GM21576 (cell line): Measurements from ENCODE around the gene ZMIZ1.
A peak's percentile ranks its signal among the peaks of the same experiment; 100 is the strongest.

Source experiments
- ATAC-seq: cut with Tn5 transposase; IDR thresholded peaks from one replicate; pipeline ENCODE4 v1.9.1; 2021; ENCODE audit warnings: mild to moderate bottlenecking, moderate library complexity; ENCODE audit not compliant: unreplicated experiment

Gene ZMIZ1, protein sequence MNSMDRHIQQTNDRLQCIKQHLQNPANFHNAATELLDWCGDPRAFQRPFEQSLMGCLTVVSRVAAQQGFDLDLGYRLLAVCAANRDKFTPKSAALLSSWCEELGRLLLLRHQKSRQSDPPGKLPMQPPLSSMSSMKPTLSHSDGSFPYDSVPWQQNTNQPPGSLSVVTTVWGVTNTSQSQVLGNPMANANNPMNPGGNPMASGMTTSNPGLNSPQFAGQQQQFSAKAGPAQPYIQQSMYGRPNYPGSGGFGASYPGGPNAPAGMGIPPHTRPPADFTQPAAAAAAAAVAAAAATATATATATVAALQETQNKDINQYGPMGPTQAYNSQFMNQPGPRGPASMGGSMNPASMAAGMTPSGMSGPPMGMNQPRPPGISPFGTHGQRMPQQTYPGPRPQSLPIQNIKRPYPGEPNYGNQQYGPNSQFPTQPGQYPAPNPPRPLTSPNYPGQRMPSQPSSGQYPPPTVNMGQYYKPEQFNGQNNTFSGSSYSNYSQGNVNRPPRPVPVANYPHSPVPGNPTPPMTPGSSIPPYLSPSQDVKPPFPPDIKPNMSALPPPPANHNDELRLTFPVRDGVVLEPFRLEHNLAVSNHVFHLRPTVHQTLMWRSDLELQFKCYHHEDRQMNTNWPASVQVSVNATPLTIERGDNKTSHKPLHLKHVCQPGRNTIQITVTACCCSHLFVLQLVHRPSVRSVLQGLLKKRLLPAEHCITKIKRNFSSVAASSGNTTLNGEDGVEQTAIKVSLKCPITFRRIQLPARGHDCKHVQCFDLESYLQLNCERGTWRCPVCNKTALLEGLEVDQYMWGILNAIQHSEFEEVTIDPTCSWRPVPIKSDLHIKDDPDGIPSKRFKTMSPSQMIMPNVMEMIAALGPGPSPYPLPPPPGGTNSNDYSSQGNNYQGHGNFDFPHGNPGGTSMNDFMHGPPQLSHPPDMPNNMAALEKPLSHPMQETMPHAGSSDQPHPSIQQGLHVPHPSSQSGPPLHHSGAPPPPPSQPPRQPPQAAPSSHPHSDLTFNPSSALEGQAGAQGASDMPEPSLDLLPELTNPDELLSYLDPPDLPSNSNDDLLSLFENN

DNA sequence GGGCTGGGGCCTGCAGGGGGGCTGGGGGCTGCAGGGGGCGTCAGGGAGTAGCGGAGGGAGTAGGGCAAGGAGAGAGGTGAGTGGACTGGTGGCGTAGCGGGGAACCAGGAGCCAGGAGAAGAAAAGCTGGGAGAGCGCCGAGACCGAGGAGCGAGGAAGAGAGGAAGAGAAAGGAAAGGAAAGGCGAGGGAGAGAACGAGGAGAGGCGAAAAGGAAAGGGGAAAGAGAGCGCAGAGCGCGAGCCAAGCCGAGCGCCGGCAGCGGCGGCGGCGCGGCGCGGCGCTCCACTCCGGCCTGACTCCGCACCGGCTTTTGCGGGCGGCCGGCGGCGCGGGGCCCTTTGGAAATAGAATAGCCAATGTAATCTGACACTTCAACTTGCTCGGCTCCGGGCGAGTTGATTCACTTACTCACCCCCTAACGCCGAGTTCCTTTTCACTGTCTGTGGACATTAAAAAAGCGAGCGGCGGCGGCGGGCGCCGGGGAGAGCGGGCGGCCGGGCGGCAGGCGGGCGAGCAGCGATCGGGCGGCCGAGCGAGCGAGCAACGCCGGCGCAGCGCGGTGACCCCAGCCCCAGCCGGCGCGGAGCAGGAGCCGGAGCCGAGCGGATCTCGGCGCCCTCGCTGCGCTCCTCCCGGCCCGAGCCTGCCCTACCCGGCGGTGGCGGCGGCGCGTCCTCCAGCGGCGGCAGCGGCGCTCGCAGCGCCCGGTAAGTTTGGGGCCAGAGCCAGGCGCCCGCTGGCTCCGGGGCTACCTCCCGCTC lies at the start of gene ZMIZ1:
Gene ZMIZ1, plus strand, starts transcription at position 405 of the 763 bp plus-strand sequence. CDS start 132,667 bp downstream, outside the sequence.
- peak; percentile 53 for ATAC-seq

DNA sequence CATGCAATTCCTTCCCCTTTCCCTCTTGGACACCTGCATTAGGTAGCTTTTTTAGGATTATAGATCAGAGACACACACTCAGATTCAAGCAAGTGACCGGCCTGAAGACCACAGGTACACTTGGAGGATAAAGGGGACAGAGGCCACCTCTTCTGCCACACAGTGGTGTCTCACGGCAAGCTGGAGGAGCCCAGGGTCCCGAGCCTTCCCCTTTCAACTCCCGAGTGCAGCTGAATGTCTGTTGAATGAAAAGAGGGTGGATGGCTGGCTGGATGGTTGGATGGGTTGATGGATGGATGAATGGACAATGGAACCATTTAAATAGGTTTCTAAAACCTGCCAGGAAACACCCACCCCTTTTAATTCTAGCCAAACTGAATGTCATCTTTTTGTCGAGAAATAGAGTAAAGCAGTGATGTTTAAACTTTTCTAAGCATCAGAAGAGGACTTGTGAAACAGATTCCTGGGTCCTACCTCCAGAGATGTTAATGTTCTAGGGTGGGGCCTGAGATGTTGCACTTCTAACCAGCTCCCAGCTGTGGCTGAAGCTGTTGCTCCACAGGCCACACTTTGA lies 49.2 kb upstream of the ZMIZ1 start:
- ATAC-seq: no peak

DNA sequence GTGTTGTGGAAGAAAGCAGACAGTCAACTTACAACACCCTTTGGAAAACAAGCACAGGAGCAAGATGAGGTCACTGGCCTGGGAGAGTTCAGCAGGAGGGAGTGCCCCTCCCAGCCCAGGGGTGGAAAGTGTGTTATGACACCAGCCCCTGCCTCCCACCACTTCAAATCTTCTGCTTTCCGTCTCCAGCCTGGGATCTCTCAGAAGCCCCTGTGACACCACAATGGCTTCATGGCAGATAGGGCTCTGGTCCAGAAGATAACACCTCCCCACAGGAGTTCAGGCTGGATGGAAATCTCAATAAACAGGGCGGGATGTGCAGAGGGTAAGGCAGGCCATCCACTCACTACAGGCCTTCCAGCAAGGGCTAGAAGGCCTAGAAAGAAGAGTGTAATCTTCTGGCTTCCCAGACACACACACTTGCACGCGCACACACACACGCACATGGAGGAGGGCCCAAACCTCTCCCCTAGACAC lies 48.7 kb upstream of the ZMIZ1 start:
- ATAC-seq: no peak

DNA sequence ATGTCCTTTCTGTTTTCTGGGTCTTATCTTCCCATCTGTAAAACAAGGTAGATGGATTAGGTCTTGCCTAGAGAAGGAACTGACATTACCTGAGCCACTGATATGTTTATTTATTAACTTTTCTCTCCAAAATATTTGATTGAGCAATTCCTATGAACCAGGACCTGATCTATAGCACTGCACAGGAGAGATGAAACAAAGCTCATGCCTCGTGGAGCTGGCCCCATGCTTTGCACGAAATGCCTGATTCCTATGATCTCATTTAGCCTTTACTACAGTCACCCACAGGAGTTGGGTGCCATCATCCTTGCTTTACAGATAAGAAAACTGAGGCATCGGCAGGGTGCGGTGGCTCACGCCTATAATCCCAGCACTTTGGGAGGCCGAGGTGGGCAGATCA lies 48.2 kb upstream of the ZMIZ1 start:
- no peak for ATAC-seq

DNA sequence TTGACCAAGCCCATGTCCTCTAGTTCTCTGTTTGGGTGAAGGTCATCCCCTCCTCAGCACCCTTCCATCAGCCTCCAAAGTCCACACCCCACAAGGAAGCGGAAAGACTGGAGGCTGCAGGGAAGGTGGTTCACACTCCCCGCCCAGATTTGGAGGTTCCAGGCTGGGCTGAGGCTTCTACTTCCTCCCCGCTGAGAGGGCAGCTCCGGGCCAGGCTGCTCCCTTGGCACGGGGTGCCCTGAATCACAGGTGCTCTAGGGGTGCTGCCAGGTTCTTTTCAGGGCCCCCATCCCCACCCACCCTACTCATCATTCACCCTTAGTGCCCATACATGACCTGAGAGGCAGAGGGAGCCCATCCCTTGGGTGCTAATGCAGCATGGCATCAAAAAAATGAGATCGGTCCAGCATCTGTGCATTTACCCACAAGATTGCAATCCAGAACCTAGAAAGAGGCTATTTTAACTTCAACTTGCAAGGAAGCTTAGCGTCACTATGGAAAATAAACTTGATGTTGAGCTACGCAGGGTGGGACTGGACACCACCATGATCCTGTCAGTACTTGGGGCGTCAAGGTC lies 47.3 kb upstream of the ZMIZ1 start:
- no peak for ATAC-seq

DNA sequence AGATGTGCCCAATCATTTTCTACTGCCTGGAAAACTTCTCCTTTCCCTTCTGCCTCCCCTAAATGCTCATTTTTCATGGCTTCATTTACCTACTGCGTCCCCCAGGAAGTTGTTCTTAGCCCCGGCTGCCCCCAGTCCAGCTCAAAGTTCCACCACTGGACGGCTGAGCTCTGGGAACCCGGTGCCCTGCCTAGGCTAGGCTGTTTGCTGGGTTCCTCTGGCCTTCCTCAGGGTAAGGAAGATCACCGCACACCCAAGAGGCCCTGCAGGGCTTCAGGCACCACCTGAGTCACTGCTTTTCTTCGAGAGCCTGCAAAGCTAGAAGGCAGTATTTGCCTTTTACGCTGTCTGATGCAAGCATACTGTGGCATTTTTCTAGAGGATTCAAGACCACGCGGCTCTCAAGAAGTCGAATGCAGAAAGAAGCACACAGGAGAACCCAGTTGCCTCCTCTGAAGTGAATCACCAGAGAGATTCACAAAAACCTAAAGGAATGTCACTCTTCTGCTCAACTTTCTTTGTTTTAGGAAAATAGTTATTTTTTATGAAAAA lies 46.7 kb upstream of the ZMIZ1 start:
- ATAC-seq: no peak

DNA sequence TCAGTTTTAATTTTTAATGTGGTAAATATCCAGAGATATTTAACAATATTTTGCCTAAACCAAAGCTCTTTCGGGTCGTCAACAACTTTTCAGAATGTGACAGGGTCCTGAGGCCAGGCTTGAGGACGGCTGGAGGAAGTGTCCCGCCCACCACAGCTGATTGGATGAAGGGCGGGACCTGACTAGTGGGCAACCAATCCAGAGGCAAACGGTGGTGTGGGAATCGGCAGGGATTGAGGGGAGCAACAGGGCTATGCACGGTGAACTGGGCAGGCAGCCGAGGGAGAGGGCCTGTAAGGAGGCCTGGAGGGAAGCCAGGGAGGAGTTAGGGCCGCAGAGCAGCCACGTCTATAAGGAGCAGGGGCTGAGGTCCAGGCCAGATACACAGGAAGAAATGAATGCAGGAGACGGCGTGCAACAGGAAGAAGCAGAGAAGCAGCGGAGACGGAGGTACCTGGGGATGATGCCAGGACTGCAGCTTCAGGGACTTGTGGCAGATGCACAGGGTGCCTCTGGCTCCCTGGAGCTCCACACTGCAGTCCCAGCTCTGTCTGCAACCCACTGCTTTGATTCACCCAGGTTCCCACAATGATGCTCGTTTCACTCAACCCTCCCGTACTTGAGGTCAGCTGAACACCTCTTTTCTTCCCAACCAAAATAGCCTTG lies 46.1 kb upstream of the ZMIZ1 start:
- ATAC-seq: peak; percentile 4

DNA sequence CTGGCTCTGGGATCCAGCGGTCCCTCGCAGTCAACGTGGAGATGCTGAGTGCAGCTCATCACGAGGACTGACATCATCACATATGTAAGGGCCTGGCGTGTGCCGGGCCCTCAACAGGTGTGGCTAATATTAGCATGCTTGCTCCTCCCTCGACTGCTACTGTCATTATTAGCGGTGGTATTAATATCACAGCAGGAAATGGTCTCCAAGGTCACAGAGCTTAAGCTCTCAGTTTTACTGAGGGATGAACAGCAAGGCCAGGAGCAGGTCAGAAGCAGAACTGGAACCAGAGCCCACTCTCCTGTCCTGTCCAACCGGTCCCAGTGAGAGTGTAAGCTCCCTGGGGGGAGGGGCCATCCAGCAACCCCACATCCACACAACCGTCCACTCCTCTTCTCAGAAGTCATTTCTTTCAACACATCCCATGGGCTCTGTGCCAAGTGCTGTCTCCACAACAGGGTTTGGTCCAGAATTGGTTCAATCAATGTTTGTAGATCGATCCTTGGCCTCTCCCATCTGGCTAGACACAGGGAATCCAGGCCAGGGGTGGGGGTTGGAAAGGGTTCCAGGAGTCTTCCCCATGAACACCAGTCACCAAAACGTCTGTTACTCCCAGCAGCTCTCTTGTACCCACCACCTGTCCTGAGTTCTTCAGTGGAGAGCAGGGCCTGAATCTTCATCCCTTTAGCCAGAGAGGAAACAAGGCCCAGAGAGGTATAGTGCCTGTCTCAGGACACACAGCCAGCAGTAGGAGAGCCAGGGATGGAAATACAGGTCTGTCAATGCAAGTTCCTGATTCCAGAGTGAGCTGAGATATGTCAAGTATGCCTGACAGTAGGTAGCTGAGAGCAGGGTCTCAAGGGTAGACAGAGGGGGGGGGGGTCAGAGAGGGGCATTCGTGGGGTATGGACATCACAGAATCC lies 45.3 kb upstream of the ZMIZ1 start:
- peak; percentile 81 for ATAC-seq

DNA sequence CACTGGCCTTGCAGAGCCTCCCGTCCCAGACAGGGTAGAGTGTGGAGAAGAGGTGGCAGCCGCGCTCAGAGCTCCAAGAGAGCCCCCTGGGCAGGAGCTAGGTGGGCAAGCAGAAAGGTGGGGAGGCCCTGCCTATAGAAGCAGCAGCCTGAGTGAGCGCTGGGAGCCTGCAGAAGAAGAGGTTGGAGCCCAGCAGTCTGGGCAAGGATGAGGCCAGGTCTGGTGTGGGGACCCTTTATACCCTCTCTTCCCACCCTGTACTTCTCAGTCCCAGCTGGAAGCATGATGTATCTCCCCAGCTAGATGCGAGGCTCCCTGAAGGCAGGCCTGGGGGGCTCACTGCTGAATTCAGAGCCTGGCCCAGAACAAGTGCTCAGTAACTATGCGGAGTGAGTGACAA lies 44.5 kb upstream of the ZMIZ1 start:
- ATAC-seq: no peak

DNA sequence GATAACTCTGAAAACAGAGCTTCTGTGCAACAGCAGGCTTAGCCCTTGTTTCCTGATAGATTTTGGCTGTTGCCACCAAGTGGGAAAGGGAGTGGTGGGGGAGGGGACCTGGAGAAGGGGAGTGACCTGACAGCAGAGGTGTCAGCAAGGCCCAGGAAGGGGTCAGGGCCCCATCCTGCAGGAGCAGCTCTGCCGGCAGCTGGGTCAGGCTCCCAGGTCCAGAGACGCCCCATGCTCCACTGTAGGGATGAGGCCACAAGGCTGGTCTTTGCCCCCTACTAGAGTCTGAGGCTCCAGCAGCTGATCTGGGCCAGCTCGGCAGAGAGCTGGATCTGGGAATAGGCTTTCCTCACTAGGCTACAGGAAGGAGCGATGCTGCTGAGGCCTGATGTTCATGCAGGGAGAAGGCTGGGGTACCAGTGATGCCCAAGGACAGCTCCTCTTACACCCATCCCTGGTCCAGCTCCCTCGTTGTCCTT lies 44.0 kb upstream of the ZMIZ1 start:
- no peak for ATAC-seq

DNA sequence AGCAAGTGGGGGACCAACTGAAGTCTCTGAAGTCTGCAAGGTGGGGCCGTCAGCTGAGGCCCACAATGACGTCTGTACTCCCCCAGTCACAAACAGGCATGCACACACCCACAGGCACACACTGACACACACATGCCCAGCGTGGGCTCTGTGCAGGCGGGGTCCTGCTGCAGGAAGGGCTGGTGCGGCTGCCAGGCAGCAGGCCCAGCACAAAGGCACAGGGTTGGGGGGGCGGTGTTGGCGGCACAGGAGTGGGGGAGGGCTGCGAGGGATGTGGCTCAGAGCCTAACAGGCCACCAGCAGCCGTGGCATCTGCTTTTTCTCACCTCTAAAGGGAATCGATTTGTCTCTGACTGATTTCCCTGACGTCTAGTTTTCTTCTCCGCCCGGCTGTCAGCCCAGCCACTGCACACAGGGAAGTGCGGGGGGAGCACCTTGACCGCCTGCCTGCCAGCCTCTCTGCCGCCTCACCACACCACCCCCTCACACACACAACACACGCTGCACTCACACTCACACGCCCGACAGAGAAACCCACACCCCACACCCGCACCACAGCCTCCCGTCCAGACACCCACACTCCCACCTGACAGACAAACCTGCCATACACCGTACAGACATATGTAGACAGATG lies 43.5 kb upstream of the ZMIZ1 start:
- ATAC-seq: no peak

DNA sequence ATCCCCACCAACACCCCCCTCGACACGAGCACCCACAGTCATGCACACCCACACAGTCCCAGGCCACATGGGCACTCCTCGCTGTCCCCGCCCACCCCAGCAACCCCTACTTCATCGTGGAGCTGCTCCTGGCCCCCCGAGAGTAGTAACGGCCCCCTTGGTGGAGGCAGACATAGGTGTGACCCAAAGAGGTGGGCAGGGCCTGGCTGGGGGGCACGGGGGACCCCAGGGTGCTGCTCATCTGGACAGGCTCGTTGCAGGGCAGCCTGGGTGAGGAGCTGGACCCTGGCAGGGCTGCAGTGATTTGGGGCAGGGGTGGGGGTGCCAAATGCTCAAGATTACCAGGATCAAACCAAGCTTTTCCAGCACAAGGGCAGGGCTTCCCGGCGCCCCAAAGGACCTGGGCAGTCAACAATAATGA lies 42.4 kb upstream of the ZMIZ1 start:
- no peak for ATAC-seq

DNA sequence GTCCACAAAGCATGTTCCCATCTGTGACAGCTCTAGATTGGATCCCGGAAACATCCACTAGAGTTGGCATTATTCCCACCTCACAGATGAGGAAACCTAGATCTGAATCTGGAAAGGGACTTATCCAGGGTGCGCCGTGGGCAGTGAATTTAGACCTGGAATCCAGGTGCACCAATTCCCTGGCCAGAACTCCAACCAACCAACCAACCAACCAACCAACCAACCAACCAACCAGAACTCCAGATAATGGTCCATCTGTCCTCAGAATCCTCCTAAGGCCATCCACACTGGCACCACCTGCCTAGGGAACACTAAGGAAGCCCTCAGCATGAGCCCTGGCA lies 42.0 kb upstream of the ZMIZ1 start:
- ATAC-seq: no peak

DNA sequence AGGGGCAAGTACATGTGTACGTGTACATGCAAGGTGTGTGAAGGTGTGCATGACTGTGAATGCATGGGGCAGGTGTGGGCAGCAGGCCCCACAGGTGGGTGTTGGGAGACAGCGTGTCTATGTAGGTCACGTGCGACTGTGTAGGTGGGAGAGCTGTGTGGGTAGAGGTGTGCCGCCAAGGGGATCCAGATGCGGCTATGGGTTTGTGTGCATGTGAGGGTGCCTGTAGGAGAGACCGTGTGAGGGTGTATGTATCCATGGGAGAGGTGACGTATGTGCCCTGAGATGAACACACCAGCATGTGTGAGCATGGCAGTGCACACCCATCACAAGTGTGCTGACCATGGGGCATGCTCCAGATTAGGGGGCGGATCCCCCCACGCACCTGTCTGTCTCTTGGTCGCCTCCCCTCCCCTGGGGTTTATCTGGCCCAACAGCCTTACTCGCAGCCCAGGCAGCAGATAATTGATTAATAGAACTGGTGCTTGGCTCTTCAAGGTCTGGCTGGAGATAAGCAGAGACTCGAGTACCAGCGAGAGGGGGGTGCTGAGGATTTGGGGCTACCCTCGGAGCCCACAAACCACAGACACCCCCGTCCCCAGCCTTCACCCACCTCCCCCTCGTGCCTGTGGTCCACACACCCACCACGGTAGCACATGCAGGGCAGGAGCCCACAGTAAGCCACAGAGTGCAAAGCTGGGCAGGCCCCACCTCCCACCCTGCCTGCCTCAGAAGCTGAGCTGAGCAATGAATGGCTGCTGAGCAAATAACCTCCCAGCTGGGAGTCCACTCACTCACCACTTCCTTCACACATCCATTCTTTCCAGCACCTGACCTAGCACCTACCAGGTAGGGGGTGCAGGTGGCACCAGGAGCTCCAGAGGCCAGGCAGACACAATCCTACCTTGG lies 41.4 kb upstream of the ZMIZ1 start:
- ATAC-seq: no peak

DNA sequence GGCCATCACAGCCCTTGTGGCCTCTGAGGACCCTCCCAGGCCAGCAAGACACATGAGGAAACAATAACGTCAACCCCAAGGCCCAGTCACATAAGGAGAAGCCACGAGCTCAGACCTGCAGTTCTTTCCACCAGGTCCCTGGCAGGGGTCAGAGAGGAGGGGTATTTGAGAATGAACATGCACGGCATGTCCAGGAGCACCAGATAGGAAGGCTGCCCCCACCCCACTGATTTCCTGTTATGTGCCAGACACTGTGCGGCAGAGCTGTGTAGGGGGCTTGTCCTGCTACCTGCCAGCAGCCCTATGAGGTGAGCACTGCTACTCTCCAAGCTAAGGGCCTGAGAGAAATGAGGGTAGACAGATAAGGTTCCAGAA lies 40.7 kb upstream of the ZMIZ1 start:
- ATAC-seq: no peak

DNA sequence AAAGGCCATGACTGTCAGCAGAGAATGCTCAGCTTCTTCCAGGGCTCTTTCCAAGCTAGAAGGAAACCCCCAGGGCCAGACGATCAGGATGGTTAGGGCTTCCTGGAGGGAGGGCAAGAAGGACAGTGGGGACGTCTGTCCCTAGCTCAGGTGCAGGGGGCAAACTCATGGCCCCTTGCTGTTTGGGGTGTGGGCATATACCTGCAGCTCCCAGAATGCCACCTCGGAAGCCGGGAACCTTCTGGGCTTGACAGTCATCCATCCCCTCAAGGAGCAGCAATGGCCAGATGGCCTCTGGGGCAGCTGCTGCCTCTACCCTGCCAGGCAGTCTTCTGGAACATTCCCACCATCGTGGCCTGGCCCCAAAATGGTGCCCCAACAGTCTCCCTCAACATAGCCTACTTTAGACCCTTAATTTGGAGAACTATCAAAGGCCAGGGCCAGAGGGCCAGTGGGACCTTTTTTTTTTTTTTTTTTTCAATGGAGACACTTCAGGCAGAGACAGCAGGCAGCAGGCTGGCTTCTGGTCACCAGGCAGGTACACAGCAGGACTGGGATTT lies 40.2 kb upstream of the ZMIZ1 start:
- ATAC-seq: no peak
